HG03039 (cell line): ENCODE data around the gene TEKT5.

Source experiments
- ATAC-seq: cut with Tn5 transposase; IDR thresholded peaks from one replicate; pipeline ENCODE4 v1.9.1; 2021; ENCODE audit warnings: mild to moderate bottlenecking, moderate library complexity; ENCODE audit not compliant: unreplicated experiment

TEKT5 gene

DNA sequence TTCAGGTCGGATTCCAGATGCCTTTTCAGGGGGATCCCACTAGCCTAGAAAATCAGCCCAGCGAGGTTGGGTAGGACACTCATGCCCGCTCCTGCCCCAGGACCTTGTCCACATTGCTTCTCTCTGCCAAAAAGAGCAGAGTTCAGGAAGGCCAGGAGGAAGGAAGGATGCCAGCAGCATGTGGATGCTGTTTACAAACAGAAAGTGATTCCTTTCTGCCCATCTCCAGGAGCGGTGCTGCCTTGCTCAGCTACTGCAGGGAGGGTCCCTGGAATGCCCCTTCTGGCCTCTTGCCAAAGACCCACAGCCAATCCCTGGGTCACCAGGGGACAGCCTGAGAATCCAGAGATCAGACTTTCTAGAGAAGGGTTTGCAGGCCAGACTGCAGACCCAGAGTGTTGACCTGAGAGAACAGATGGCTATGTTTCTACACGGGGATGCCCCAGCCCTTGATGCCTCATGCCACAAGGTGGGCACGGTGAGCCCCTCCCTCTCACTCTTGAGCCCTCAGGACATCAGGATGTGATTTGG is 82.0 kb downstream of the TEKT5 start:
- no peak for ATAC-seq

DNA sequence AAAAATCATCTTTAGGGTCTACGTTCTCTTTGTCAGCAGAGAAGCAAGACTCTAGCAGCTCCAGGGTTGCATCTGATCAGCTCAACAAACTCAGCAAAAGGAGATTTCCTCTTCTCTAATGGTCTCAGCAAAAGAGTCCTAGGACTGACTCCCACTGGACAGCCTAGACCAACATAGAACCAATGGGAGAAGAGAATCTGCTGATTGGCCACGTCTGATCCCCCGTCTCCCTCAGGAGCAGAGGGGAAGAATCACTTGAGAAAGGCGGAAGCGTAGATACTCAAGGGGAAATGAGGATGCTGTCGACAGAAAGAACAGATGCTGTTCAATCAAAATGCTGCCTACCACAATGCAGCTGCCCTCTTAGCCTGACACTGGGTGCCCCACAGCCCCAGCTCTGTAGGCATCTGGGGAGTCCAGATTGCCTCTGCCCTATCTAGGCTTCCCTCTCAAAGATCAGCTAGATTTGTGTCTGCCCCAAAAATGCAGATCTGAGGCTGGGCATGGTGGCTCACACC is 82.8 kb downstream of the TEKT5 start:
- ATAC-seq = no peak

DNA sequence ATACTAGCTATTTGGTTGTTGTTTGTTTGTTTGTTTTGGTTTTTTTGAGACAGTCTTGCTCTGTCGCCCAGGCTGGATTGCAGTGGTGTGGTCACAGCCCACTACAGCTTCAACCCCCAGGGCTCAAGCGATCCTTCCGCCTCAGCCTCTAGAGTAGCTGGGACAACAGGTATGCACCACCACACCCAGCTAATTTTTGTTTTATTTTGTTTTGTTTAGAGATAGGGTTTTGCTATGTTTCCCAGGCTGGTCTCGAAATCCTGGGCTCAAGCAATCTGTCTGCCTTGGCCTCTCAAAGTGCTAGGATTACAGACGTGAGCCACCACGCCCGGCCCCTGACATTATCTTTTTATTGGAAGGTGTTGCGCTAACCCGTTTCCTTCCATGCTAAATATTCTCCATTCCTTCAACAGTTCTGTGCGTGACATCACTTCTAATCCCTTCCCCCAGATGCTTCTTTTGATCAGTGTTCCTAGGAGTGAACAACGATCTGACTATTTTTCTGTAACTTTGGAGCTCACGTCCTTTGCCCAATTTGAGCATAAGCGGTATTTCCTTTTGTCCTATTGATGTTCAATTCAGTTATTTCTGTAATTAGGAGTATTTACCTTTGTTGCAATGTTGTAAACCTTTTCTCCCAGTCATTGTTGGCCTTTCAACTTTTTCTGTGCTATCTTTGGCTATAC is 84.1 kb downstream of the TEKT5 start:
- ATAC-seq = no peak

DNA sequence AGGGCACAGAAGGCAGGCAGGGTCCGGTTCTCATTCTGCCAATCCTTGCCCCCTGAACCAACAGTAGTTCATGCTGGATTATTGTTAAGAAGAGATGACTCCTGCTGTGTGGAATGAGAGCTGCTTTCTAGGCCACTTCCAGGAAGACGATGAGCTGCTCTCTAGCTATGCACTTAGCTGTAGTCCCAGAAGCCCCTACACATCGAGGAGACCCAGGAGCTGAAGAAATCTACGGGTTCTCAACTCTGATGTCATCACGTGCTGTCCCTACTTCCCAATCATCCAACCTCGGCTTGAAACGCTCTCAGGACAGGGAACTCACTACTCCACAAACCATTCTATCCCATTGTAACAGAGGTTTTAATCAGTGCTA is 85.3 kb downstream of the TEKT5 start:
- ATAC-seq = no peak

DNA sequence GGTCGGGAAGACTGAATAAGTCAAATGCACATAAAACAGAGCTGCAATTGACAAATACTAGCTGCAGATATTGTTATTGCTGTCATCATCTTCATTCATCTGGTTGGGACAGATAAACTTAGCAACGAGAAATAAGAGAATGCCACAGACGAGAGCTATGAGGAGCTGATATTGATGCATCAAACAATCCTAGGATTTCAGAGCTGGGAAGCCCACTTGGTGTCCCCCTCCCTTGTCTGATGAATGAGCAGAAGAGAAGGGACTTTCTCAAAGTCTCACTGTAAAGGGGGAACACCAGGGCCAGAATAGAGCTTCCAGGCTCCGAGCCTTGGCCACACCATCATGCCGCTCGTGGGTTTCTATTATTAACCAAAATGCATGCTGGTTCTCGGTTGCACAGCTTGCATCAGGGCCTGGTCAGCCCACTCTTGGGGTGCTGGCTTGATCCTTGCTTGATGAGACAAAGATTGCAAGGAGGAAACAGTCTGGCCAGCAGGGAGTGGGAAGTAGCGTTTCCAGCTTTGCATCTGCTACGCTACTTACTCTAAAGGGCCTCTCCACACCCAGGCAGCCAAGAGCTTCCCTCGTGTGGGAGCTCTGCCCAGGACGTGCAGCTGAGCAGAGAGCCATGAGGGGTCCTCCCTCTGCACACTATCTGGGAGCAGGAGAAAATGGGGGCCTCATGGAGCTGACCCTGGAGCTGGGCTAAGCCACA is 85.9 kb downstream of the TEKT5 start:
- no peak for ATAC-seq

DNA sequence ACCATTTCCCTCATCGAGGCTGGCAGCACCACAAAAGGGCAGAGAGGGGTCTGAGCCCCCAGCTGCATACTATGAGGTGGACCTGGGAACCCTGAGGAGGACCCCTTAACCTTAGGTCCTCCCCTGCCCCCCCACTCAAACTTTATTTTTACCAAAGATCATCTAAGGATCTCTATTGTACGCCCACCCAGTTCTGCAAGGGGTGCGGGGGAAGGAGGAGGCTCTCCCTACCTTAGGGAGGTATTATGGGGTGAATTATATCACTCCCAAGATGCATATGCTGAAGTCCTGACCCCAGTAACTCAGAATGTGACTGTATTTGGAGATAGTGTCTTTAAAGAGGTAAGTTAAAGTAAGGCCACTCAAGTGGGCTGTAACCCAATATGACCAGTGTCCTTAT is 87.6 kb downstream of the TEKT5 start:
- ATAC-seq = no peak

DNA sequence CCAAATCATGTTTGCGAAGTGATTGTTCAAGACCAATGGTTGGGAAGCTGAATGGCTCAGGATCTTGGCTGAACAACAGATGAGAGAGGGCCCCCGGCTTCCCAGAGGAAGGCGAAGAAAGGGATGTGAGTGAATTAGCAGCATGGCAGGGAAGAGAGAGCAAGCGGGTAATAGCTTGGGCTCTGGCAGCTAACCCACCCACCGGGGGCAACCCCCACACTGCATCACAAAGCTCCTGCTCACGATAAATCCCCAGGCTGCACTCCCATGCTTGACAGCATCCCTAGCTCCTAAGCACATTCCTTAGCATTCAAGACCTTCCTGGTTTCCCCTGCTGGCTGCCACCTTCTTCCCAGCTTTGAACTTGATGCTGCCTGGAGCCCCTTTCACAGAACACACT is 88.1 kb downstream of the TEKT5 start:
- no peak for ATAC-seq

DNA sequence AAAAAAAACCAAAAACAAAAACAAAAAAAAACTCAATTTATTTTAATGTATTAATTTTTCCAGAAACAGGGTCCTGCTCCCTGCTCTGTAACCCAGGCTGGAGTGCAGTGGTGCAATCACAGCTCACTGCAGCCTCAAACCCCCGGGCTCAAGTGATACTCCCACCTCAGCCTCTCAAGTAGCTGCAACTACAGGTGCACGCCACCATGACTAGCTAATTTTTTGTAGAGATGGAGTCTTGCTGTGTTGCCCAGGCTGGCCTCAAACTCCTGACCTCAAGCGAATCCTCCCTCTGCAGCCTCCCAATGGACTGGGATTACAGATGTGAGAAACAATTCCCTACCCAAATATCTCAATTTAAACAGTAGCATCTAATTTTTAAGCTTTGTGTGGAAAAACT is 89.1 kb downstream of the TEKT5 start:
- ATAC-seq = no peak

DNA sequence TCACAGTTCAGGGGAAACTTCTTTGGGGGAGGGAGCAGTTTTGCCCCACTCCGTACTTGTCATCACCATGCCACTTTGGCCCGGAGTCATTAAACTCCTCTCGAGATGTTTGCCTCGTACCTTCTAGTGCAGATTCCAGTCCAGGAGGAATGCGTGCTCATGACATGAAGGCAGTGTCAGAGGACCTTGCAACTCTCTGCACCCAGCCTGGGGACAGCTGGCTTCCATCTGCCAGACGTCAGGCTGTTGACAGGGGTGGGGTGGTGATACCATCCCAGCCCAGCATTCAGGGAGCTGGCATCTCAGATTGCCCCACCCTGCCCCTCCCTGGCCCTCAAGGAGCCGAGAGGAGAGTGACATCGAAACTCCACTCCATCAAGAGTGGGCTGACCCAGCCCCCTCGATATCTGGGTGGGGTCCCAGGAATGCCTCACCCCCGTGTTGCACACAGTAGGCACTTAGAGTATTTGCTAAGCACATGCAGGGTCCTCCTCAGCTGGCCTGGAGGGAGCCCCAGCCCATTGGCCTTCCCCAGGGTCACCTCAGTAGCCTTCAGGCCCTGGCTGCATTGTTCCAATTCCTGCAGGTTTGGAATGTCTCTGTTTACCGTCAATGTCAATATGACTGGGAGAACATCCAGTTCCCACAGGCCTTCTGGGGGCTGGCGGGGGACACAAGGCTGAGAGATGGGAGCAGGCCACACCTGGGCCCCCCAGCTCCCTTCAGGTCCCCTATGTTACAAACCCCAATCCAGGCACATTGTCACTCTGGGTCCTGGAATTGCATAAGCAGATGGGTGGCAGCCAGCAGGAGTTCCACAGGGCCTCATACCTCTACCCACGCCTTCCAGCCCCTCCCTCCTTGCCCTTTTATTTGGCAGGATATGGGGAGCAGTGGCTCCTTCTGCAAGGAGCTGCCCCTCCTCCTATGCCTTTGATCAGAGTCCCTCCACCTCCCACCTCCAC is 93.0 kb downstream of the TEKT5 start:
- no peak for ATAC-seq

DNA sequence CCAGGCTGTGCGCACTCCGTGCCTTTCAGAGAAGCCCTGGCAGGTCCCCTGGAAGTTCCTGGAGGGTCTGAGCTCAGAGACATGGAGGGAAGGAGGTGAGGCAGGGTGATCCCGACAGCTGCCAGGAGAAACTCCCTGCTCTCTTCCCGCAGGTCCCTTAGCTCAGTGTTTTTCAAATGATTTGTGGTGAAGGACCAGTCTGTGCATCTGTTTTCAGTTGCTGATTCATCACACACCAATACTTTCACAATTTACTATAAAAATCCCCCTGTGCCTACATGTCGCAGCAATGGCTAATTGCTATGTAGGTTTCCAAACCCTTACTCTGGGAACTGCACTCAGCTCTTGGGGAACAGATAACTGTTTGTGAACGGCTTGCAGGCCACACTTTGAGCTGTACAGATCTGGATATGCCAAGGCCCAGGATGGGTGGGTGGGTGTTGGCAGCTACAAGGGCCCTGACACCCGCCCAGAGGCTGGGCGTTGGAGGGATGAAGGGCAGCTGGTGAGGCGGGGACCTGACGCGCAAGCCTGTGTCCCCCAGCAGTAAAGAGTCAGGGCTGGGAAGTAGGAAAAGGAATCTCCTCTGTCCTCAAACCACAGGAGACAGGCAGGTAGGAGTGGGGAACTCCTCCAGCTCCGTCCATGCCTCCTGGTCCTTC is 93.8 kb downstream of the TEKT5 start:
- ATAC-seq = no peak

DNA sequence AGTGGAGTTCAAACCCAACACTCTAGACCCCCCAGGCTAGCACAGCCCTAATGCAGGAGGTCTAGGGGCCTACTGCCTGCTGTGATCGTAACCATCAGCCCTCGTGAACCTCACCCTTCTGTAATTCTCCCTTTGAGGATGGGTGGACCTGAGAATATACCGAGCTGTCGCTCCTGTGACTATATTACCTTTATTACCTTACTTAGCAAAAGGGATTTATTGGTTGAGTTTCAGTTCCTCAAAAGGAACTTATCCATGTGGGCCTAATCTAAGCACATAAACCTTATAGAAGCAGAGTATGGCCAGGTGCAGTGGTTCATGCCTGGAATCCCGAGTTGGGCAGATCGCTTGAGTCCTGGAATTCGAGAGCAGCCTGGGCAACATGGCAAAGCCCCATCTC is 95.1 kb downstream of the TEKT5 start:
- ATAC-seq = no peak

DNA sequence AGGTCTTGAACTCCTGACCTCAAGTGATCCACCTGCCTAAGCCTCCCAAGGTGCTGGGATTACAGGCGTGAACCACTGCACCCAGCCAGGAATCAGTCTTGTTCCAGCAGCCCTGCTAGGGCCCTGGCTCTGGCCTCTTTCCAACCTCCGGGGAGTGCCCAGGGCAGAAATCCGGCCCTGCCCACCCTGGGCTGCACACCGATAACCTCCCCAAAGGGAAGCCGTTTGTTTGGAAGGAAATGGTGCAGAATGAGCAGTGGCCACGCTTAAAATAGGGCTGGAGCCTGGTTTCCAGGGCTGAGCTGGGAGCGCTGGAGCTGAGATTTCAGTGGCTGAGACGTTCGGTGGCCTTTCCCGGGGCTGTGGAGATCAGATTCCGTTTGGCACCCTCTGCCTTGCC is 96.6 kb downstream of the TEKT5 start:
- ATAC-seq = no peak

DNA sequence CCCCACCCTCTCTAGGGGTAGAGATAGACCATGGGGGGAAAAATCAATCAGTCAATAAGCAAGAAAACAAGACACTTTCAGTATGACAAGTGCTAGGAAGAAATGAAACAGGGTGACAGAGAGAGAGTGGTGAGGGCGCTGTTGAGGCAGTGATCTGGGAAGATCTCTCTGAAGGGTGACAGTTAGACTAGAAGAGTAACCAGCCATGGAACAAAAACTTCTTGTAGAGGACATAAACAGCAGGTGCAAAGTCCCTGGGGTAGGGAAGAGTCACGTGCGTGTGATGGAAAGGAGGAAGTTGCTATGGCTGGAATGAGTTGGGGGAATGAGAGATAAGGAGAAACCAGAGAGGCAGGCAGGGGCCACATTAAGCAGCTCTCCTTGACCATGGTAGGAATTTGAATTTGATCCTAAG is 97.5 kb downstream of the TEKT5 start:
- ATAC-seq = no peak

DNA sequence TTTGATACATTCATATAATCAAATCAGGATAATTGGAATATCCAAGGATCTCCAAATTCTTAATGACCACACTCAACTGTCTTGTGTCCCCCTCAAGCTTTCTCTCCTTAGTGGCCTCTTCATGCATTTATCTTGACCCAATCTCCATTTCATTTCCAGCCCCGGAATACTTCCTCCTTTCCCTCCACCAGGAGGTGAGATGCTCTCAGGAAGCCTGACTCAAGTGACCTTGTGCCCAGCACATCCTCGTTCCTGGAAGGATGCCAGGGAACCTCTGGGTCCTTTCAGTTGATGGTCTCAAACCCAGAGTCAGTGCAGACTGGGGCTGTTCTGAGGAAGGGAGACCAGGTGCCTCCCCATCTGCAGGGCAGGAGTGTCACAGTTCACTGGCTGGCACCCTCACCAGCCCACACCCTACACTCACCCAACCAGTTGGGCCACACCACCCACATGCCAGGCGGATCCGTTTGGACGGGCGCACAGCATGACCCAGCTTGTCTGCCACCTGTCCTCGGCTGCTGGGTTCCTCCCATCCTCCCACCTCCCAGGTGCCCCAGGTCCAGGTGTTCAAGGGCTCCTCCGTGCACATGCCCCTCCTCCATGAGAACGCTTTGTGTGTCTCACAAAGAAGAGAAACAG is 100.3 kb downstream of the TEKT5 start:
- ATAC-seq = no peak

DNA sequence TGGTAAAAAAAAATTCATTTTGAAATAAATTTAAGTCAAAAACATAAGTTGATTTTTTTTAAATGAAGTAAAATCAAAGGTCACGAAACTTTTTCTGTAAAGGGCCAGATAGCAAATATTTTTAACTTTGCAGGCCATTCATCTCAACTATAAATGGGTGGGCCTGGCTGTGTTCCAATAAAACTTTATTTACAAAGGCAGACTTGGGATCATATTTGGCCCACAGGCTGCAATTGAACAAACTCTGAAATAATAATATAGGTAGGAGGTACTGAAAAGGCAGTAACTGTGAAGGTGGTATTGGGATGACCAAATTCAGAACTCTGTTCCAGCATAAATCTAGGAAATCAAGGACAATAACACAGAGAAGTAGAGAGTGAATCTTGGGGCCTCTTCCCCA is 102.1 kb downstream of the TEKT5 start:
- no peak for ATAC-seq

DNA sequence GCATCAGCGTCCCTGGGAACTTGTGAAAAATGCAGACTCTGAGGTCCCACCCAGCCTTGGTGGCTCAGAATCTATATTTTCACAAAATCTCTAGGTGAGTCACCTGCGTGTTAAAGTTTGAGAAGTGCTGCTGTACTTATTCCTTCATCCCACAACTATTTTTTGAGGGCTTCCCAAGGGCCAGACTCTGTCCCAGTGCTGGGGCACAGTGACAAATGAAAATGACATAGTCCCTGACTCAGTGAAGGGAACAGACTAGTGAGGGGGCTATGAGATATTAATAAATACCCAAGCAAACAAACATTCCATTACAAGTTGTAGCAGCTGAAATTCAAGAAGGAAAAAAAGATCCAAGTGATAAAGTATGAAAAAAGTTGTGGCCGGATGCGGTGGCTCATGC is 104.4 kb downstream of the TEKT5 start:
- no peak for ATAC-seq

DNA sequence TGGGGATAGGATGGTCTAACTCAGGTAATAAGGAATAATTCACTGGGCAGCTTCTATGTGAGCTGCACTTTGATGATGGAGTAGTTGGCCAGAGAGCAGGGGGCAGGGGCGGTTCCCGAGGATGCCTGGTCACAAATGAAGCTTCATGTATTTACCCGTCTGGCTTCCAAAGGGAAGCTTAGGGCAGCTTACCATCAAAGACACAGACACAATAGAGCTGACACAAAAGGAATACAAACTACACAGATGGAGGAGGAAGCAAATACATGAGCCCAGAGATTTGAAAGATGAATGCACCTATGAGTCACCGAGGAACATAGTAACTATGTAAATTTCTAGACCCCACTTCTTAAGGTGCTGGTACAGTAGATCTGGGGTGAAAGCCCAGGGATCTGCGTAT is 105.6 kb downstream of the TEKT5 start:
- no peak for ATAC-seq

DNA sequence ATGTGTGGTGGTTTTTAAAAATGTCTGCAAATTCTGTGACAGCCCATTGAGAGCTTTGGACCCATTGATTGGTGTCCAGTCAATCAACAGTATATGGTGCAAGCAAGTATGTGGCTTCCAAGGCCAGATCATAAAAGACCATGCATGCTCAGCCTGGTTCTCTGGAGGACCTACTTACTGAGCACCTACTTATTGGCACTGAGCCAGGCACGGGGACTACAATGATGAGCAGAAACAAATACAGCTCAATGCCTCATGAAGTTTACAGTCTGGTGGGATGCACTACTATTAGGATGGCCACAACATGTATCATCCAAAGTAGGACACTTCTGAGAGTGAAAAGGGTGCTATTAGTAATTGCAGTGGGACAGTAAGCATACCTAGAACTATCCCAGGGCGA is 107.1 kb downstream of the TEKT5 start:
- no peak for ATAC-seq

DNA sequence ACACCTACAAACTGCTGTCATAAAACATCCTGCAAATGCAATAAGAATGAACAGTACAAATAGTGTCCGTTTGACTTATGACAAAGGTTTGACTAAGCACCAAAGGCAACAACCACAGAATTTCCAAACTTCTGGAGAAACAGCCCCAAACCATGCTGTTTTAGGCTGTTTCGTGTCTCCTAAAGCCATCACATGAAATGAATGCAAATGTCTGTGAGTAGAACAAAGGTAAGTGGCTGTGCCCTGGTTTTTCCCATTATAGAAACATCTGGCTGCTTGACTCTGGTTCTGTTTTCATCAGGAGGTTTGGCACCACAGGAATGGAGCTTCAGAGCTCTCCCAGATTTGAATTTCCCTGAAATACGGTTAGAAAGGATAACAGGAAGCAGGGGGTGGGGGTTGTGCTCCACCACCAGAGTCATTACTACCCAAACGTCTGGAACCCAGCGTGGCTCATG is 109.7 kb downstream of the TEKT5 start:
- no peak for ATAC-seq

DNA sequence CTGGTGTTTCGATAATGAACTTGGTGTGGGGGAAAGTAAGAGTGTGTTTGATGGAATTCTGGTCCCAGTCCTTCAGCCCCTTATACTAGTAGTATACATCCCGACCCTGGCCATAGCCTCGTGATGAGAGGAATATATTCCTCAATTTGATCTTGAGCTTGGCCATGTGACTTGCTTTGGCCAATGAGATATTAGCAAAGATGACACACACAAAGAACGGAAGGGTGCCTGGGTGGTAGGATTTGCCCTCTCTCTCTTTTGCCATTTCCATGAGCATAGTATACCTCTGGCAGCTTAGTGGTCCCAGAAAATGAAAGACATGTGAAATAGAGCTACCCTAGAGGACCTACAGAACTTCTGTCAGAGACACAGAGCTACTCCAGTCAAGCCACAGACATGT is 111.5 kb downstream of the TEKT5 start:
- ATAC-seq = no peak
